Transverse colon (tissue), 4 donors: ENCODE results near the gene PIK3AP1. TPM values are rescaled to one million over a fixed set of nuclear protein-coding genes. Genes with fewer than 3 reads are reported as not detected.

Experiments
- DNase-seq: peaks from one replicate; pipeline ENCODE4 v3.0.0-alpha.2; 2019
- H3K27ac ChIP-seq, 4 donors: fragments of 200-600 bp; sonication (generic); 2 replicates each; pipeline ENCODE4 v1.5.1; 2016 to 2018; ENCODE audit warnings: inconsistent platforms in 4 of 4
- H3K27me3 ChIP-seq: fragments of 200-600 bp; sonication (generic); 2 replicates; pipeline ENCODE4 v1.5.1; 2017; ENCODE audit warnings: inconsistent platforms
- H3K36me3 ChIP-seq, 4 donors: fragments of 200-600 bp; sonication (generic); 2 replicates each; pipeline ENCODE4 v1.5.1; 2017 to 2019; ENCODE audit warnings: inconsistent platforms in 4 of 4
- H3K4me1 ChIP-seq, 4 donors: fragments of 200-600 bp; sonication (generic); 2 replicates each; pipeline ENCODE4 v1.5.1; 2017 to 2020; ENCODE audit warnings: inconsistent platforms in 4 of 4
- H3K4me3 ChIP-seq, 4 donors: fragments of 200-600 bp; sonication (generic); 1 replicate in 1 of 4; 2 replicates in 3 of 4; pipeline versions ENCODE4 v1.5.1 to v1.6.1; 2017 to 2019; ENCODE audit warnings: inconsistent platforms in 4 of 4
- H3K9me3 ChIP-seq, 2 donors: fragments of 200-600 bp; sonication (generic); 2 replicates each; pipeline ENCODE4 v1.5.1; 2017 to 2019; ENCODE audit warnings: inconsistent platforms in 2 of 2
- EP300 ChIP-seq: sonication (generic); formaldehyde crosslinking; IDR thresholded peaks from one replicate; pipeline ENCODE4 v1.6.1; 2017; ENCODE audit warnings: antibody characterized with exemption, low read depth
- POLR2A ChIP-seq: fragments of 450-650 bp; IDR thresholded peaks from one replicate; pipeline ENCODE4 v1.6.1; 2016; ENCODE audit warnings: antibody characterized with exemption, mild to moderate bottlenecking, moderate library complexity
- POLR2AphosphoS5 ChIP-seq, 3 donors: sonication (generic); formaldehyde crosslinking; IDR thresholded peaks; one replicate each; pipeline ENCODE4 v1.6.1; 2016; ENCODE audit warnings: antibody characterized with exemption in 3 of 3
- WGBS, 2 donors: methylation state at CpG; one replicate each; pipeline ENCODE4 v1.1.5; 2018; ENCODE audit warnings: low coverage in 1 of 2; 5-methylcytosine and 5-hydroxymethylcytosine counted together
- in situ Hi-C, 4 donors: fragments of 200-750 bp; cut with MboI; loops; one replicate each; pipeline versions ENCODE4 v1.15.0 to v1.15.1; 2017; ENCODE audit warnings: low sequenced_read_pairs in 3 of 4, low pct_ligation_motif_present in 1 of 4, low pct_unique_long_range_greater_than_20kb in 1 of 4
- intact Hi-C: fragments of 100-400 bp; cut with DNase I; formaldehyde crosslinking; loops from one replicate; pipeline ENCODE4 v1.15.1; 2023; ENCODE audit warnings: low total_unique reads
- total RNA-seq, 4 donors: library from RNA; depleted of rRNA; stranded (reverse); fragments of >200 nt; gene quantifications; one replicate each; pipeline ENCODE4 v1.1.0, GENCODE V29; 2016
- TF ChIP-seq, protein P1 (sequence below), 5 experiments: fragments of 200-600 bp in 3 of 5; fragments of 450-650 bp in 2 of 5; sonication (generic) in 3 of 5; IDR thresholded peaks; 1 replicate in 2 of 5; 2 replicates in 3 of 5; pipeline ENCODE4 v1.5.1; 2016 to 2017; ENCODE audit warnings: antibody characterized with exemption in 5 of 5, inconsistent platforms in 3 of 5, mild to moderate bottlenecking in 2 of 5, moderate library complexity in 1 of 5

PIK3AP1 gene
- total RNA-seq, 4 donors from 2014 or later = 6.4 to 42.6 (median 16.3) TPM

DNA sequence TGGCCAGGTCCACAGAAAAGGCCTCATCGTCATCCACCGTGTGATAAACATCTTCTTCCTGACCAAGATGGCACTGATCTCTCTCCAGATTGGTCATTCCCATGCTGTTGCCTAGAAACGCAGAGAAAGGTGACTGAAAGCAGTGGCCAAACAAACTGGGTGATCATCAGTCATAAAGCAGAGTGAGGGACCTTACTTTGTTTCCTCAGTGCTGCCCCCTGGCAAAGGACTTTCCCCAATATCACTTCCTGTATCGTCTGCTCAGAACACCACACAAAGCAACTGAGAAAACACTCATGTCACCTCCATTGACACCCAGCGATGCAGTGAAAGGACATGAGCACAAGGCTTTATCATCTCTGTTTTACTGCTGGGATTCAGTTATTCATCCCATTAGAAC is 93.5 kb downstream of the PIK3AP1 start:
- Histone ChIP-seq H3K27me3 (no peaks in the 10 kb centered on the region), H3K4me3 (no peak overlapping the region), H3K27ac (no peak overlapping the region), H3K4me1 (no peaks in the 10 kb centered on the region), H3K9me3 (no peaks in the 10 kb centered on the region), H3K36me3 (no peaks in the 10 kb centered on the region)
- TF ChIP-seq POLR2AphosphoS5 (IDR thresholded peaks at IDR 0.05) = no peak
- TF ChIP-seq, protein P1, sequence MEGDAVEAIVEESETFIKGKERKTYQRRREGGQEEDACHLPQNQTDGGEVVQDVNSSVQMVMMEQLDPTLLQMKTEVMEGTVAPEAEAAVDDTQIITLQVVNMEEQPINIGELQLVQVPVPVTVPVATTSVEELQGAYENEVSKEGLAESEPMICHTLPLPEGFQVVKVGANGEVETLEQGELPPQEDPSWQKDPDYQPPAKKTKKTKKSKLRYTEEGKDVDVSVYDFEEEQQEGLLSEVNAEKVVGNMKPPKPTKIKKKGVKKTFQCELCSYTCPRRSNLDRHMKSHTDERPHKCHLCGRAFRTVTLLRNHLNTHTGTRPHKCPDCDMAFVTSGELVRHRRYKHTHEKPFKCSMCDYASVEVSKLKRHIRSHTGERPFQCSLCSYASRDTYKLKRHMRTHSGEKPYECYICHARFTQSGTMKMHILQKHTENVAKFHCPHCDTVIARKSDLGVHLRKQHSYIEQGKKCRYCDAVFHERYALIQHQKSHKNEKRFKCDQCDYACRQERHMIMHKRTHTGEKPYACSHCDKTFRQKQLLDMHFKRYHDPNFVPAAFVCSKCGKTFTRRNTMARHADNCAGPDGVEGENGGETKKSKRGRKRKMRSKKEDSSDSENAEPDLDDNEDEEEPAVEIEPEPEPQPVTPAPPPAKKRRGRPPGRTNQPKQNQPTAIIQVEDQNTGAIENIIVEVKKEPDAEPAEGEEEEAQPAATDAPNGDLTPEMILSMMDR (IDR thresholded peaks at IDR 0.05) = no peak
- no peak for TF ChIP-seq POLR2A
- TF ChIP-seq EP300 = no peak
- no peak for DNase-seq
- 90% methylated on average over 5 of the region's 5 CpGs; no CpG with 5 or more reads in 1 of the 2 donors for WGBS, 2 donors
- in situ Hi-C loops = loop anchor here in 2 of 4 donors (25.0 kb wide), 2 partner anchors 211 to 386 kb away; partner anchors contain the start of gene LCOR (in 1 of the 2)
- intact Hi-C loops = no loop called here

DNA sequence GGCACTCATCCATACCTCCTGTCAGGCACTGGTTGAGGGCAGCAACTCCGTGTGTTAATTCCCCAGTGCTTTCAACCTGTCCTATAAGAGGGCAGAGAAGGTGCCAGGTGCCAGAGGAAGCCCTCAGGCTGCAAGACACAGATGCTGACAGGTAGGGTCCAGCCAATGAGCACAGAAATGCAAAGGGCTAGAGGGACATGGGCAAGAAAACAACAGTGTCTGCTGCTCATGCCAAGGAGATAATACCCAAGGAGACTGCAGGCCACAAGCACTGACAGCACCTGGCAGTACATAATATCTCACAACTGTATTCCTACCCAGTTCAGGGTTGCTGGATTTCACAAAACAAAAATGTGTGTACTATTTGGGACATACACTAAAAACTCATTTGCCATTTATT is 95.1 kb downstream of the PIK3AP1 start:
- DNase-seq = no peak
- Histone ChIP-seq H3K27ac (no peak overlapping the region), H3K4me1 (peaks cover 0 to 4% (median 1%) of the 10 kb centered on the region in 4 donors), H3K36me3 (no peaks in the 10 kb centered on the region), H3K4me3 (no peak overlapping the region), H3K27me3 (no peaks in the 10 kb centered on the region), H3K9me3 (no peaks in the 10 kb centered on the region)
- intact Hi-C loops = no loop called here
- TF ChIP-seq POLR2AphosphoS5 (IDR thresholded peaks at IDR 0.05) (no peak), EP300 (no peak), POLR2A (no peak)
- TF ChIP-seq, protein P1 (IDR thresholded peaks at IDR 0.05) = no peak
- WGBS, 2 donors = 78% methylated on average over 1 of the region's 1 CpG; no CpG with 5 or more reads in 1 of the 2 donors
- in situ Hi-C loops = loop anchor here in 2 of 4 donors (25.0 kb wide), 2 partner anchors 212 to 387 kb away; partner anchors contain the start of gene LCOR (in 1 of the 2)

DNA sequence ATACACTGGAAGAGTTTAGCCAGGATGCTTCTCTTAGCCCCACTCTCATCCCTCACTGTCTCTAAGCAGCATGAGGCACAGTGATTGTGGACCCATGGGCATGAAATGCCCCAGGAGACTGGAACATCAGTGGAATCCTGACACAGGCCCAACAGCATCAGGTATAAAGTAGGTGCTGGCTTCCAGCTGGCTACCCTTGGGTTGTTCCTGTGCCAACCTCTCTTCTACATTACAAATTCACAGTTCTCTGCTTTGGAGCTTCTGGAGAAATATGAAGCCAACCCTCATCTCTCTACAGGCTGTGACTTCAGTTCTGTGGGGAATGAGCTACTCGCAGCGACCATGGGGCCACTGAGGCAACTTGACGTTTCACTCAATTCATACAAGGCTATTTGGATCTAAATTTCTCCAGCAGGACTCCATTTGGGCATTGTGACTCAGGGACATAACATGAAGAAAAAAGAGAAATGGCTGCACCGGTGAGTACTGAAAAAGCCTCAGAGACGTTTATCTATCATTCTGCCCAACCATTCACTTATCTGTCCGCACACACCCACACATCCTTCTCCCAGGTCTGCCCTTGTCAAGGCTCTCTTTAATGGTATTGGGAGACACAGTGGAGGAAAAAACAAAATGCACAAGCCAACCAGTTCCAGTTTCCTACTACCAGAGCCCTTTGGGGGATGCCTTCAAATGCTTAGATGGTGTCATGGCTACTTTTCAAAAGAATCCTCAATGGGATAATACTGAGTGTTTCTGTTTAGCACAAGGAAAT is 98.1 kb downstream of the PIK3AP1 start:
- no peak for DNase-seq
- WGBS, 2 donors = 76 to 92% methylated on average over 4 to 6 of the region's 6 CpGs
- intact Hi-C loops (no loop called here), in situ Hi-C loops (no loop called here)
- H3K36me3 ChIP-seq = no peaks in the 10 kb centered on the region
- no peaks in the 10 kb centered on the region for H3K27me3 ChIP-seq
- no peak overlapping the region for H3K27ac ChIP-seq
- peaks cover 10 to 22% (median 15%) of the 10 kb centered on the region in 4 donors for H3K4me1 ChIP-seq
- no peak overlapping the region for H3K4me3 ChIP-seq
- no peak for TF ChIP-seq EP300
- no peak for TF ChIP-seq POLR2A
- TF ChIP-seq, protein P1 (IDR thresholded peaks at IDR 0.05) = no peak
- H3K9me3 ChIP-seq = no peaks in the 10 kb centered on the region

- Histone ChIP-seq H3K27ac (peak overlapping the region; percentile 32 to 64 (median 48)), H3K9me3 (no peaks in the 10 kb centered on the region), H3K4me3 (no peak overlapping the region), H3K27me3 (no peaks in the 10 kb centered on the region), H3K4me1 (peaks cover 10 to 22% (median 15%) of the 10 kb centered on the region in 4 donors), H3K36me3 (no peaks in the 10 kb centered on the region)
- TF ChIP-seq, protein P1 (IDR thresholded peaks at IDR 0.05) = no peak
- TF ChIP-seq EP300 (no peak), POLR2AphosphoS5 (IDR thresholded peaks at IDR 0.05) (no peak), POLR2A (no peak)
- DNase-seq = no peak
- intact Hi-C loops = no loop called here
- in situ Hi-C loops = no loop called here
- 18 to 63% methylated on average over 2 to 17 of the region's 17 CpGs for WGBS, 2 donors
Measured at GRCh38 chr10:96619796-96620773, 100.2 kb downstream of the PIK3AP1 start.
